HL-60 (cell line): ENCODE data around the gene MAP10.

Experiments
- DNase-seq, 2 experiments: peaks; one replicate each; pipeline ENCODE4 v3.0.0-alpha.2; 2010 to 2020; ENCODE audit warnings: low read depth in 1 of 2, low spot score in 1 of 2
- H3K27ac ChIP-seq: fragments of 250-450 bp; sonication (Bioruptor Pico); replicated peaks from 2 replicates; pipeline ENCODE4 v1.5.1; 2020; ENCODE audit warnings: mild to moderate bottlenecking, moderate library complexity
- H3K27me3 ChIP-seq: fragments of 250-450 bp; sonication (Bioruptor Pico); 2 replicates; pipeline ENCODE4 v1.5.1; 2021; ENCODE audit warnings: mild to moderate bottlenecking, moderate library complexity; ENCODE audit not compliant: insufficient read depth, poor library complexity, severe bottlenecking
- H3K4me3 ChIP-seq: replicated peaks from 2 replicates; pipeline ENCODE4 v1.5.1; 2011; ENCODE audit warnings: mild to moderate bottlenecking, control low read depth, low read length; ENCODE audit not compliant: insufficient read depth
- CTCF ChIP-seq: IDR thresholded peaks from one replicate; pipeline ENCODE4 v1.5.1; 2011; ENCODE audit warnings: low read length, control low read depth, inconsistent platforms; ENCODE audit not compliant: insufficient read depth
- GABPA ChIP-seq: IDR thresholded peaks from 2 replicates; pipeline ENCODE4 v1.6.1; 2012; ENCODE audit warnings: low read depth
- POLR2AphosphoS5 ChIP-seq: IDR thresholded peaks from 2 replicates; pipeline ENCODE4 v1.6.1; 2012; ENCODE audit warnings: low read depth
- REST ChIP-seq: IDR thresholded peaks from 2 replicates; pipeline ENCODE4 v1.6.1; 2012; ENCODE audit warnings: low read depth; ENCODE audit not compliant: insufficient replicate concordance
- SPI1 ChIP-seq: IDR thresholded peaks from 2 replicates; pipeline ENCODE4 v1.6.1; 2012; ENCODE audit warnings: low read depth, mild to moderate bottlenecking, borderline replicate concordance

MAP10 gene

GRCh38 chr1:232831895-232832294 lies 26.7 kb downstream of the MAP10 start:
- H3K4me3 ChIP-seq, result no peak overlapping the region
- no peak for DNase-seq
- H3K27me3 ChIP-seq, result no peaks in the 10 kb centered on the region
- no peak overlapping the region for H3K27ac ChIP-seq
- TF ChIP-seq GABPA, result no peak
- no peak for TF ChIP-seq REST
- TF ChIP-seq POLR2AphosphoS5, result no peak
- TF ChIP-seq CTCF, result no peak
- no peak for TF ChIP-seq SPI1

GRCh38 chr1:232834066-232834465 lies 28.9 kb downstream of the MAP10 start:
- Histone ChIP-seq H3K27me3 (no peaks in the 10 kb centered on the region), H3K4me3 (no peak overlapping the region), H3K27ac (no peak overlapping the region)
- no peak for TF ChIP-seq REST
- TF ChIP-seq SPI1, result no peak
- TF ChIP-seq CTCF, result no peak
- TF ChIP-seq GABPA, result no peak
- no peak for TF ChIP-seq POLR2AphosphoS5
- no peak for DNase-seq

- H3K27me3 ChIP-seq, result no peaks in the 10 kb centered on the region
- DNase-seq, result no peak
- TF ChIP-seq REST (no peak), CTCF (no peak), SPI1 (no peak), GABPA (no peak), POLR2AphosphoS5 (no peak)
- H3K4me3 ChIP-seq, result no peak overlapping the region
- no peak overlapping the region for H3K27ac ChIP-seq
Measured at GRCh38 chr1:232835166-232835565, 29.9 kb downstream of the MAP10 start.
